Fibroblast of lung (primary cell): ENCODE results near the gene CD101.
A peak's percentile ranks its signal among the peaks of the same experiment; 100 is the strongest.

Source experiments
- EZH2 ChIP-seq: IDR thresholded peaks from 2 replicates; pipeline ENCODE4 v1.5.1; 2012; ENCODE audit warnings: low read length, control low read depth, mild to moderate bottlenecking; ENCODE audit errors: missing control alignments
- TF ChIP-seq, protein P1 (sequence below), 2 donors: IDR thresholded peaks in 1 of 2; conservative IDR thresholded peaks in 1 of 2; 1 replicate in 1 of 2; 2 replicates in 1 of 2; pipeline ENCODE4 v1.5.1; 2011 to 2012; ENCODE audit warnings: low read length in 2 of 2, control low read depth in 1 of 2, inconsistent platforms in 1 of 2, low read depth in 1 of 2, mild to moderate bottlenecking in 1 of 2

DNA sequence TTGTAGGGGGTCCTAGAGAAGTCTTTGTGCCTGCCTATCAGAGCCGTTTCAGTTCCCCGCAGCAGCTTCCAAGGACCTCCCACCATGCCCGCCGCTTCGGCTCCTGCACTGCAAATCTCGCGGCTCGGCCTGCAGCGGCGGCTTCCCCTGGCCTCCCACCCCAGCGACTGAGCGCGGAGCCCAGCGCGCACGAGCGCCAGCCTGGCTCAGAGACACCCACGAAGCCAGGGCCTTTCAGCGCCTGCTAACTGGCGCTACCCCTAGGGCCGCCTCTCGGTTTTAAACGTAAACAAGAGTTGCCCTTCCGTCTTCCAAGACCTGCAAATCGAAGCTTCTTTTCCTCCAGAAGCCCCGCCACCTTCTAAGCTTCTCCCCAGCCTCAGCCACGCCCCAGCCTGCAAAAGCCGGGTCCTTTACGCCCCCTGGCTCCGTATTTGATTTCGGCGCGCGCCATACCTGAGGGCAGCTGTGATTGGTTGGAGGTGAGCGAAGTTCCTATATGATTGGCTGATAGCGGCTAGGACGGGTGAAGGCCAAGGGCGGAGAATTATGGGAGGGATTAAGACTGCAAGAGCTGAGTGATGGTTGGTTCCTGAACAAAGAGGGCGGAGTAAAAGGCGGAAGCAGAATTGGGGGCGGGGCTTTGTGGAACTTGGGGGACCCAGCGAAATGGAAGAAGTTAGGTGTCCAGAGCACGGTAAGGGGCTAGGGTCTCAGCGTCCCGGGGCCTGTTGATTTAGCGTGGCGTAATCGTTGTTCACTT lies 58.3 kb downstream of the CD101 start, which contains the start of gene TTF2:
- TF ChIP-seq, protein P1, sequence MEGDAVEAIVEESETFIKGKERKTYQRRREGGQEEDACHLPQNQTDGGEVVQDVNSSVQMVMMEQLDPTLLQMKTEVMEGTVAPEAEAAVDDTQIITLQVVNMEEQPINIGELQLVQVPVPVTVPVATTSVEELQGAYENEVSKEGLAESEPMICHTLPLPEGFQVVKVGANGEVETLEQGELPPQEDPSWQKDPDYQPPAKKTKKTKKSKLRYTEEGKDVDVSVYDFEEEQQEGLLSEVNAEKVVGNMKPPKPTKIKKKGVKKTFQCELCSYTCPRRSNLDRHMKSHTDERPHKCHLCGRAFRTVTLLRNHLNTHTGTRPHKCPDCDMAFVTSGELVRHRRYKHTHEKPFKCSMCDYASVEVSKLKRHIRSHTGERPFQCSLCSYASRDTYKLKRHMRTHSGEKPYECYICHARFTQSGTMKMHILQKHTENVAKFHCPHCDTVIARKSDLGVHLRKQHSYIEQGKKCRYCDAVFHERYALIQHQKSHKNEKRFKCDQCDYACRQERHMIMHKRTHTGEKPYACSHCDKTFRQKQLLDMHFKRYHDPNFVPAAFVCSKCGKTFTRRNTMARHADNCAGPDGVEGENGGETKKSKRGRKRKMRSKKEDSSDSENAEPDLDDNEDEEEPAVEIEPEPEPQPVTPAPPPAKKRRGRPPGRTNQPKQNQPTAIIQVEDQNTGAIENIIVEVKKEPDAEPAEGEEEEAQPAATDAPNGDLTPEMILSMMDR (conservative IDR thresholded peaks at IDR 0.05 in 1 of 2, IDR thresholded peaks at IDR 0.05 in 1 of 2; ENCODE audit: low read depth in 1 of 2, low read length in 2 of 2) = peak in 1 of 2 donors; percentile 22
- no peak for TF ChIP-seq EZH2
